Measurements from ENCODE around the gene ANKFN1.

DNA sequence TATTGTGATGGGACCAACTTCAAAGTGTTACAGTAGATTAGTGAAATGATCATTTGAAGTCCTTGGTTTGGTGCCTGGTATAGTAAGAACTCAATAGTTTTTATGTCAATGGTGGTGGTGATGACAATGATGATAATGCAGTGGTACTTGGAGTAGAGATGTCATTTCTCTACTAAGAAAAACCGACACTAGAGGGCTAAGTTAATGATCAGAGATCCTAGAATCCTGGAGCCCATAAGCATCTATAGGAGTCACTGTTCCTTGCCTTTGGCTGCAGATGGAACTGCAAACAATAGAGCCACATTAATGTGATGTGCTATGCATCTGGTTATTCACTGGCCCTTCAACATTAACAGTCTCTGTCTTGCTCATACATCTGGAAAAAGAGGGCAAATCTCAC is 103.8 kb downstream of the ANKFN1 start:
- TF ChIP-seq, protein P1, sequence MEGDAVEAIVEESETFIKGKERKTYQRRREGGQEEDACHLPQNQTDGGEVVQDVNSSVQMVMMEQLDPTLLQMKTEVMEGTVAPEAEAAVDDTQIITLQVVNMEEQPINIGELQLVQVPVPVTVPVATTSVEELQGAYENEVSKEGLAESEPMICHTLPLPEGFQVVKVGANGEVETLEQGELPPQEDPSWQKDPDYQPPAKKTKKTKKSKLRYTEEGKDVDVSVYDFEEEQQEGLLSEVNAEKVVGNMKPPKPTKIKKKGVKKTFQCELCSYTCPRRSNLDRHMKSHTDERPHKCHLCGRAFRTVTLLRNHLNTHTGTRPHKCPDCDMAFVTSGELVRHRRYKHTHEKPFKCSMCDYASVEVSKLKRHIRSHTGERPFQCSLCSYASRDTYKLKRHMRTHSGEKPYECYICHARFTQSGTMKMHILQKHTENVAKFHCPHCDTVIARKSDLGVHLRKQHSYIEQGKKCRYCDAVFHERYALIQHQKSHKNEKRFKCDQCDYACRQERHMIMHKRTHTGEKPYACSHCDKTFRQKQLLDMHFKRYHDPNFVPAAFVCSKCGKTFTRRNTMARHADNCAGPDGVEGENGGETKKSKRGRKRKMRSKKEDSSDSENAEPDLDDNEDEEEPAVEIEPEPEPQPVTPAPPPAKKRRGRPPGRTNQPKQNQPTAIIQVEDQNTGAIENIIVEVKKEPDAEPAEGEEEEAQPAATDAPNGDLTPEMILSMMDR (IDR thresholded peaks at IDR 0.05 in 4 of 5, conservative IDR thresholded peaks at IDR 0.05 in 1 of 5), result no peak
- TF ChIP-seq POLR2A (IDR thresholded peaks at IDR 0.05), result no peak
